B cell (primary cell): Measurements from ENCODE around the gene GFPT1. TPM values are rescaled to one million over a fixed set of nuclear protein-coding genes. Genes with fewer than 3 reads are reported as not detected.
A peak's percentile ranks its signal among the peaks of the same experiment; 100 is the strongest.

ENCODE experiments used
- ATAC-seq: fragments of 200-7000 bp; cut with Tn5 transposase; one replicate; pipeline ENCODE4 v1.10.0; 2021; ENCODE audit warnings: low read depth, mild to moderate bottlenecking, moderate number of reproducible peaks, moderate library complexity
- CTCF ChIA-PET: fragments of 350-600 bp; sonication (Branson Sonifier 250); formaldehyde crosslinking; loops from one replicate; lab custom pipeline; 2021; ENCODE audit warnings: antibody characterized with exemption, inconsistent platforms; lab: Charles Lee
- POLR2A ChIA-PET: fragments of 350-600 bp; sonication (Branson Sonifier 250); formaldehyde crosslinking; loops from one replicate; lab custom pipeline; 2021; ENCODE audit warnings: antibody characterized with exemption; lab: Charles Lee
- DNase-seq: peaks from one replicate; pipeline ENCODE4 v3.0.0; 2013
- H2AFZ ChIP-seq: 2 replicates; pipeline ENCODE4 v1.6.1; 2012; ENCODE audit warnings: mild to moderate bottlenecking, low read depth, low read length; ENCODE audit not compliant: insufficient read depth, poor library complexity, severe bottlenecking
- H3K27ac ChIP-seq, 2 donors: 1 replicate in 1 of 2; 2 replicates in 1 of 2; pipeline ENCODE4 v1.5.1; 2012 to 2013; ENCODE audit warnings: low read length in 2 of 2, mild to moderate bottlenecking in 2 of 2, moderate library complexity in 1 of 2
- H3K27me3 ChIP-seq, 4 experiments: fragments of 200-600 bp in 1 of 4; sonication (generic) in 1 of 4; replicated peaks in 1 of 4; 1 replicate in 2 of 4; 2 replicates in 2 of 4; pipeline versions ENCODE4 v1.6.1 to v1.7.0; 2013 to 2016; ENCODE audit warnings: low read length in 3 of 4, mild to moderate bottlenecking in 2 of 4, mixed read lengths in 1 of 4, moderate library complexity in 1 of 4; ENCODE audit not compliant: insufficient read depth in 4 of 4, control insufficient read depth in 3 of 4; ENCODE audit errors: control extremely low read depth in 1 of 4
- H3K36me3 ChIP-seq, 2 experiments: replicated peaks in 1 of 2; 1 replicate in 1 of 2; 2 replicates in 1 of 2; pipeline versions ENCODE4 v1.6.1 to v1.7.1; 2013; ENCODE audit warnings: low read length in 1 of 2; ENCODE audit not compliant: insufficient read depth in 2 of 2, control insufficient read depth in 1 of 2; ENCODE audit errors: control extremely low read depth in 1 of 2, extremely low read depth in 1 of 2
- H3K4me1 ChIP-seq, 2 donors: fragments of 200-600 bp in 1 of 2; sonication (generic) in 1 of 2; 1 replicate in 1 of 2; 2 replicates in 1 of 2; pipeline versions ENCODE4 v1.5.1 to v1.6.1; 2013 to 2017; ENCODE audit warnings: low read length in 2 of 2; ENCODE audit not compliant: control insufficient read depth in 2 of 2, insufficient read depth in 2 of 2
- H3K4me2 ChIP-seq: replicated peaks from 2 replicates; pipeline ENCODE3; 2012; ENCODE audit warnings: mild to moderate bottlenecking, low read depth, low read length; ENCODE audit not compliant: poor library complexity, severe bottlenecking
- H3K4me3 ChIP-seq, 5 experiments: fragments of 200-600 bp in 1 of 5; sonication (generic) in 1 of 5; 1 replicate in 3 of 5; 2 replicates in 2 of 5; pipeline versions ENCODE4 v1.5.1 to v1.7.0; 2011 to 2016; ENCODE audit warnings: low read length in 4 of 5, mild to moderate bottlenecking in 4 of 5, low read depth in 2 of 5, control low read depth in 1 of 5, moderate library complexity in 1 of 5; ENCODE audit not compliant: insufficient read depth in 1 of 5; ENCODE audit errors: control extremely low read depth in 1 of 5, extremely low read depth in 1 of 5
- H3K79me2 ChIP-seq: fragments of 200-600 bp; sonication (generic); one replicate; pipeline ENCODE4 v1.6.0; 2016; ENCODE audit warnings: low read length; ENCODE audit not compliant: control insufficient read depth, insufficient read depth
- H3K9ac ChIP-seq: fragments of 200-600 bp; sonication (generic); 2 replicates; pipeline ENCODE4 v1.6.1; 2017; ENCODE audit warnings: mild to moderate bottlenecking, low read length, moderate library complexity
- H3K9me3 ChIP-seq, 3 donors: one replicate each; pipeline versions ENCODE4 v1.6.1 to v1.7.1; 2013; ENCODE audit warnings: low read length in 2 of 3; ENCODE audit not compliant: control insufficient read depth in 2 of 3, insufficient read depth in 1 of 3; ENCODE audit errors: control extremely low read depth in 1 of 3
- H4K20me1 ChIP-seq: 2 replicates; pipeline ENCODE4 v1.6.0; 2012; ENCODE audit warnings: mild to moderate bottlenecking, low read length; ENCODE audit not compliant: insufficient read depth, control insufficient read depth, poor library complexity, severe bottlenecking
- H3K27ac Mint-ChIP-seq: one replicate; pipeline ENCODE4 v1.8.0; 2021; ENCODE audit warnings: mixed read lengths
- H3K27me3 Mint-ChIP-seq: one replicate; pipeline ENCODE4 v1.8.0; 2021; ENCODE audit warnings: mixed read lengths
- H3K4me1 Mint-ChIP-seq: one replicate; pipeline ENCODE4 v1.8.0; 2021; ENCODE audit warnings: mixed read lengths
- H3K4me3 Mint-ChIP-seq: one replicate; pipeline ENCODE4 v1.8.0; 2021; ENCODE audit warnings: mixed read lengths
- H3K9me3 Mint-ChIP-seq: one replicate; pipeline ENCODE4 v1.8.0; 2022; ENCODE audit warnings: mixed read lengths; ENCODE audit not compliant: insufficient read depth
- CTCF ChIP-seq: fragments of 200-600 bp; IDR thresholded peaks from one replicate; pipeline ENCODE4 v1.8.0; 2022; ENCODE audit warnings: antibody characterized with exemption, mild to moderate bottlenecking
- EZH2 ChIP-seq: IDR thresholded peaks from 2 replicates; pipeline ENCODE4 v1.6.1; 2012; ENCODE audit warnings: borderline replicate concordance, low read depth, mild to moderate bottlenecking, moderate library complexity, low read length; ENCODE audit not compliant: insufficient read depth, poor library complexity, severe bottlenecking
- WGBS: methylation state at CpG from one replicate; pipeline ENCODE4 v1.1.5; 2013; ENCODE audit warnings: missing lambda C conversion rate; ENCODE audit not compliant: insufficient coverage; 5-methylcytosine and 5-hydroxymethylcytosine counted together
- intact Hi-C: fragments of 100-400 bp; cut with micrococcal nuclease; formaldehyde crosslinking; loops from one replicate; pipeline ENCODE4 v1.10.0; 2022
- polyA plus RNA-seq: library from polyadenylated mRNA; depleted of rRNA; stranded (reverse); fragments of >200 nt; gene quantifications from 2 replicates; pipeline ENCODE4 v1.2.3, GENCODE V29; 2012
- total RNA-seq, 2 donors: library from RNA; stranded (reverse); fragments of 120-200 nt in 1 of 2; gene quantifications; 1 replicate in 1 of 2; 2 replicates in 1 of 2; pipeline versions ENCODE4 v1.2.3 to v1.2.4, GENCODE V29; 2013 to 2022

Gene GFPT1
- total and polyA plus RNA-seq, 2 donors (not counting 1 experiment from before 2014, with no cell fraction given): 2.8 to 18.1 TPM

- Mint-ChIP-seq H3K27ac (peak overlapping the region; percentile 99), H3K4me1 (peaks cover 41% of the 10 kb centered on the region), H3K4me3 (peak overlapping the region; percentile 97), H3K27me3 (no peaks in the 10 kb centered on the region), H3K9me3 (no peaks in the 10 kb centered on the region)
- H3K27ac ChIP-seq: peak overlapping the region; percentile 91 to 93
- peaks cover 25% of the 10 kb centered on the region for H3K79me2 ChIP-seq
- TF ChIP-seq EZH2 (no peak), CTCF (no peak)
- peak overlapping the region; percentile 84 for H2AFZ ChIP-seq
- intact Hi-C loops: loop anchor here (2.0 to 10.0 kb wide), 5 partner anchors 124 to 866 kb away; partner anchors contain the start of genes AAK1 and FAM136A
- peaks cover 27 to 33% of the 10 kb centered on the region in 2 donors for H3K4me1 ChIP-seq
- ATAC-seq (no peak), DNase-seq (no peak)
- no peaks in the 10 kb centered on the region for H3K27me3 ChIP-seq
- H3K9me3 ChIP-seq: peaks cover 0 to 8% (median 0%) of the 10 kb centered on the region in 3 donors
- H4K20me1 ChIP-seq: no peaks in the 10 kb centered on the region
- POLR2A ChIA-PET: interaction anchor here (0.7 to 1.5 kb wide), 5 partner anchors 30 to 969 kb away, joined by 3 to 8 read pairs (median 4); partner anchors contain the start of genes AAK1, APLF and FBXO48
- CTCF ChIA-PET: interaction anchor here (0.8 to 2.4 kb wide), 6 partner anchors 25 to 288 kb away, joined by 3 to 25 read pairs (median 4); no protein-coding TSS in a partner anchor
- peak overlapping the region; percentile 67 to 92 (median 78) for H3K4me3 ChIP-seq
- H3K9ac ChIP-seq: peak overlapping the region; percentile 83
- peak overlapping the region; percentile 75 for H3K4me2 ChIP-seq
- 29% methylated on average over 1 of the region's 5 CpGs for WGBS
- no peaks in the 10 kb centered on the region for H3K36me3 ChIP-seq
These were observed 49.5 kb upstream of the GFPT1 start for GRCh38 chr2:69436596-69436937.

DNA sequence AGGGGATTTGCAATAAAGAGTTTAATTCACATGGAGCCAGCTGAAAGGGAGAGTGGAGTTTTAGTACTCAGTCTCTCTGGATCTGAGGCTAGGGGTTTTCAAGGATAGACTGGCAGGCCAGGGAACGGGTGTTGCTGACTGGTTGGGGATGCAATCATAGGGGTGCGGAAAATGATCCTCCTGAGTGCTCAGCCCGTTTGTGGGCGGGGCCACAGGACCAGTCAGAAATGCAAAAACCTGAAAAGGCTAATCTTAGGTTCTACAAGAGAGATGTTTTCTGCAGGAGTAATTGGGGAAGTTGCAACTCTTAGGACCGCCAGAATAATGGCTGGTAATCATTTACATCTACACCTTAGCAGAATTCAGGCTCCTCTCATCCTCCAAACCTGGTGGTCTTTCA is 47.7 kb upstream of the GFPT1 start:
- TF ChIP-seq EZH2: no peak
- no peak for TF ChIP-seq CTCF
- H3K27me3 Mint-ChIP-seq: no peaks in the 10 kb centered on the region
- H3K4me2 ChIP-seq: no peak overlapping the region
- peaks cover 27 to 33% of the 10 kb centered on the region in 2 donors for H3K4me1 ChIP-seq
- no peak overlapping the region for H2AFZ ChIP-seq
- H3K36me3 ChIP-seq: peaks cover 2 to 13% of the 10 kb centered on the region in 2 experiments
- peaks cover 31% of the 10 kb centered on the region for H3K79me2 ChIP-seq
- intact Hi-C loops: loop anchor here (5.0 to 10.0 kb wide), 4 partner anchors 208 to 868 kb away; partner anchors contain the start of genes AAK1 and FAM136A
- H3K9me3 ChIP-seq: peaks cover 0 to 6% (median 0%) of the 10 kb centered on the region in 3 donors
- H3K4me3 ChIP-seq: no peak overlapping the region
- no peak overlapping the region for H3K27ac ChIP-seq
- H3K27ac Mint-ChIP-seq: peak overlapping the region; percentile 67
- H3K9ac ChIP-seq: no peak overlapping the region
- 63% methylated on average over 4 of the region's 5 CpGs for WGBS
- CTCF ChIA-PET: interaction anchor here (1.1 kb wide), 1 partner anchor 289 kb away, joined by 3 read pairs; no protein-coding TSS in a partner anchor
- H4K20me1 ChIP-seq: no peaks in the 10 kb centered on the region
- H3K4me1 Mint-ChIP-seq: peaks cover 43% of the 10 kb centered on the region
- no peaks in the 10 kb centered on the region for H3K9me3 Mint-ChIP-seq
- POLR2A ChIA-PET: no interaction called here
- peak overlapping the region; percentile 2 for H3K4me3 Mint-ChIP-seq
- H3K27me3 ChIP-seq: no peaks in the 10 kb centered on the region
- DNase-seq (no peak), ATAC-seq (no peak)
